Smooth muscle cell (in vitro differentiated cells): ENCODE measurements around the gene SECTM1. TPM values are rescaled to one million over a fixed set of nuclear protein-coding genes. Genes with fewer than 3 reads are reported as not detected.

Source experiments
- DNase-seq: peaks from one replicate; lab custom pipeline; 2025; ENCODE audit not compliant: unreplicated experiment; lab: John Stamatoyannopoulos, UW
- H2AFZ ChIP-seq: fragments of 200-600 bp; sonication (generic); 2 replicates; pipeline ENCODE4 v1.6.0; 2016; ENCODE audit warnings: antibody characterized with exemption, low read depth, mild to moderate bottlenecking
- H3F3A ChIP-seq: fragments of 200-600 bp; sonication (generic); 2 replicates; pipeline ENCODE4 v1.6.0; 2017; ENCODE audit warnings: antibody characterized with exemption, low read depth
- H3K27ac ChIP-seq: fragments of 200-600 bp; sonication (generic); 2 replicates; pipeline ENCODE4 v1.5.1; 2016; ENCODE audit warnings: low read depth, mild to moderate bottlenecking
- H3K27me3 ChIP-seq: fragments of 200-600 bp; sonication (generic); 2 replicates; pipeline ENCODE4 v1.6.1; 2016; ENCODE audit warnings: low read depth, mild to moderate bottlenecking
- H3K36me3 ChIP-seq: fragments of 200-600 bp; sonication (generic); 2 replicates; pipeline ENCODE4 v1.5.1; 2016; ENCODE audit warnings: low read depth
- H3K4me1 ChIP-seq: fragments of 200-600 bp; sonication (generic); 2 replicates; pipeline ENCODE4 v1.5.1; 2016; ENCODE audit warnings: low read depth
- H3K4me2 ChIP-seq: fragments of 200-600 bp; sonication (generic); 2 replicates; pipeline ENCODE4 v1.6.0; 2016; ENCODE audit warnings: mild to moderate bottlenecking
- H3K4me3 ChIP-seq: fragments of 200-600 bp; sonication (generic); 2 replicates; pipeline ENCODE4 v1.5.1; 2016; ENCODE audit warnings: mild to moderate bottlenecking
- H3K79me2 ChIP-seq: fragments of 200-600 bp; sonication (generic); 2 replicates; pipeline ENCODE4 v1.6.0; 2016; ENCODE audit warnings: low read depth, mild to moderate bottlenecking
- H3K9ac ChIP-seq: fragments of 200-600 bp; sonication (generic); 2 replicates; pipeline ENCODE4 v1.6.0; 2016; ENCODE audit warnings: low read depth
- H3K9me3 ChIP-seq: fragments of 200-600 bp; sonication (generic); replicated peaks from 2 replicates; pipeline ENCODE4 v1.5.1; 2016; ENCODE audit warnings: low read depth
- H4K20me1 ChIP-seq: fragments of 200-600 bp; sonication (generic); 2 replicates; pipeline ENCODE4 v1.6.0; 2016; ENCODE audit warnings: low read depth
- WGBS: methylation state at CpG from one replicate; pipeline ENCODE4 v1.1.7; 2016; ENCODE audit warnings: low lambda C conversion rate; 5-methylcytosine and 5-hydroxymethylcytosine counted together
- polyA plus RNA-seq: library from polyadenylated mRNA; unstranded; fragments of >200 nt; fragmentation: Nextera tagmentation; extraction: Ambion mirVana; gene quantifications from 2 replicates; pipeline ENCODE4 v1.2.1, GENCODE V29; 2016
- total RNA-seq: library from RNA; depleted of rRNA; stranded (reverse); fragments of >200 nt; gene quantifications from 2 replicates; pipeline ENCODE4 v1.2.3, GENCODE V29; 2014
- TF ChIP-seq, protein P1 (sequence below): fragments of 200-600 bp; sonication (generic); IDR thresholded peaks from 2 replicates; pipeline ENCODE4 v1.5.1; 2017; ENCODE audit warnings: borderline replicate concordance, mild to moderate bottlenecking, antibody characterized with exemption; ENCODE audit not compliant: insufficient read depth, poor library complexity, severe bottlenecking

SECTM1 gene
- total and polyA plus RNA-seq, 2 experiments from 2014 or later = 0.49 TPM; not detected in 1

DNA sequence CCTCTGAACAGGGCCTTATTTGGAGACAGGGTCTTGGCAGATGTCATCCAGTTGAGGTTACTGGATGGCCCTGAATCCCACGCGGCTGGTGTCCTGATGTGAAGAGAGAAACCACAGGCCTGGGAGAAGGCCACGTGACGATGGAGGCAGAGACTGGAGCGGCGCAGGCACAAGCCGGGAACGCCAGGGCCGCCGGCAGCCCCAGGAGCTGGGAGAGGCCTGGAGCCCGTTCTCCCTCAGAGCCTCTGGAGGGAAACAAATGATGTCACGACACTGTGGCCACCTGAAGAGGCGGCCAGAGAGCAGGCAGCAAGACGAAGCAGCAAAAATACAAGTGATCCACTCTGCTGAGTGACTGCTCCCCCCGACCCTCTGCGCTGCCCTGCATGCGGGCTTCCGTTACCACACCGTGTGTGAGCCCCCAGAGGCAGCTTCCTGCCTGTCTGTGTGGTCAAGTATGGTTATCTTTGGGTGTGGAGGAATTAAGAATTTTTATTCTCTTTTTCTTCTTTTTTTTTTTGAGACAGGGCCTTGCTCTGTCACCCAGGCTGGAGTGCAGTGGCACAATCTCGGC lies 27.8 kb downstream of the SECTM1 start:
- 87% methylated on average over 15 of the region's 20 CpGs for WGBS
- no peak overlapping the region for H3K9ac ChIP-seq
- H3K27me3 ChIP-seq = peaks cover 2% of the 10 kb centered on the region
- no peak for DNase-seq
- H2AFZ ChIP-seq = no peak overlapping the region
- H3K36me3 ChIP-seq = no peaks in the 10 kb centered on the region
- H3K27ac ChIP-seq = no peak overlapping the region
- H3K4me1 ChIP-seq = no peaks in the 10 kb centered on the region
- TF ChIP-seq, protein P1, sequence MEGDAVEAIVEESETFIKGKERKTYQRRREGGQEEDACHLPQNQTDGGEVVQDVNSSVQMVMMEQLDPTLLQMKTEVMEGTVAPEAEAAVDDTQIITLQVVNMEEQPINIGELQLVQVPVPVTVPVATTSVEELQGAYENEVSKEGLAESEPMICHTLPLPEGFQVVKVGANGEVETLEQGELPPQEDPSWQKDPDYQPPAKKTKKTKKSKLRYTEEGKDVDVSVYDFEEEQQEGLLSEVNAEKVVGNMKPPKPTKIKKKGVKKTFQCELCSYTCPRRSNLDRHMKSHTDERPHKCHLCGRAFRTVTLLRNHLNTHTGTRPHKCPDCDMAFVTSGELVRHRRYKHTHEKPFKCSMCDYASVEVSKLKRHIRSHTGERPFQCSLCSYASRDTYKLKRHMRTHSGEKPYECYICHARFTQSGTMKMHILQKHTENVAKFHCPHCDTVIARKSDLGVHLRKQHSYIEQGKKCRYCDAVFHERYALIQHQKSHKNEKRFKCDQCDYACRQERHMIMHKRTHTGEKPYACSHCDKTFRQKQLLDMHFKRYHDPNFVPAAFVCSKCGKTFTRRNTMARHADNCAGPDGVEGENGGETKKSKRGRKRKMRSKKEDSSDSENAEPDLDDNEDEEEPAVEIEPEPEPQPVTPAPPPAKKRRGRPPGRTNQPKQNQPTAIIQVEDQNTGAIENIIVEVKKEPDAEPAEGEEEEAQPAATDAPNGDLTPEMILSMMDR = no peak
- no peaks in the 10 kb centered on the region for H4K20me1 ChIP-seq
- no peak overlapping the region for H3K4me2 ChIP-seq
- H3K79me2 ChIP-seq = no peaks in the 10 kb centered on the region
- no peak overlapping the region for H3K4me3 ChIP-seq
- H3K9me3 ChIP-seq = no peaks in the 10 kb centered on the region
- no peaks in the 10 kb centered on the region for H3F3A ChIP-seq

DNA sequence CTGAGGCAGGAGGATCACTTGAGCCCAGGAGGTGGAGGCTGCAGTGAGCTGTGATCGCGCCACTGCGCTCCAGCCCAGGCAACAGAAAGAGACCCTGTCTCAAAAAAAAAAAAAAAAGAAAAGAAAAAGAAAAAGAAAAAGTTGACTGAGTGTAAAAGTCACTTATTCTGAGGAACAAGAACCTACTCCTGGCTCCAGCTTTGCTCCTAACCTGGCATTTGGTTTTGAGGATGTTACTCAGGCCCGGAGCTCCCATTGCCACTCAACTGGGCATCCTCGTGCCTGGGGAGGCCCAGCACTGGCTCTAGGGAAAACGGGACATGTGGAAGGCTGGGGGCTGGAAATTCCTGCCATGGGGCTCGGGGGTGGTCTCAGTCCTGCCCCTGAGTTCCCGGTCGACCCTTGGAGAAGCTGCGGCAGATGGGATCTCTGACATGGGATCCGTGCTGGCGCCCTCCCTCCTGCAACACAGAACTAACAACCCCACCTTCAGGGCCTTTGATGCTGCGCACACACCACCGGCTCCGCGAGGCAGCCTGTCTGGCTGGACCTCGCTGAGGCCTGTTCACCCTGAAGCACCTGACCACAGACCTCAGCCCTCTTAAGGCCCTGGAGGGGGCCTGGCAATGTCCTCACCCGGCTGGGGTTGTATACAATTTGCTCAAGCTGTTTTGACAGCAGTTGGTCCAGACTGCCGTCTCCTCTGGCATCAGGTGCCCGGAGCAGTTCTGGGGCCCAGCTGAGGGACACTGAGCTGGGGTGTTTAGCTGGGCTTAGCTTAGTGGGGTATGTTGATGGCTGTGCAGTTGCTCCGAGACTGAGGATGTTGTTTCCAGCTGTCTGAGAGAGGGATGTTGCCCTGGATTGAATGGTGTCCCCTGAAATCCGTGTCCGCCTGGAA lies 28.5 kb downstream of the SECTM1 start:
- no peak for DNase-seq
- no peak overlapping the region for H3K9ac ChIP-seq
- 84% methylated on average over 23 of the region's 23 CpGs for WGBS
- no peaks in the 10 kb centered on the region for H3K79me2 ChIP-seq
- H3K27me3 ChIP-seq = peaks cover 2% of the 10 kb centered on the region
- no peak overlapping the region for H3K4me2 ChIP-seq
- no peaks in the 10 kb centered on the region for H3F3A ChIP-seq
- no peaks in the 10 kb centered on the region for H4K20me1 ChIP-seq
- H3K4me1 ChIP-seq = no peaks in the 10 kb centered on the region
- H3K4me3 ChIP-seq = no peak overlapping the region
- H3K36me3 ChIP-seq = no peaks in the 10 kb centered on the region
- H3K9me3 ChIP-seq = no peaks in the 10 kb centered on the region
- no peak overlapping the region for H3K27ac ChIP-seq
- TF ChIP-seq, protein P1 = no peak
- H2AFZ ChIP-seq = no peak overlapping the region

DNA sequence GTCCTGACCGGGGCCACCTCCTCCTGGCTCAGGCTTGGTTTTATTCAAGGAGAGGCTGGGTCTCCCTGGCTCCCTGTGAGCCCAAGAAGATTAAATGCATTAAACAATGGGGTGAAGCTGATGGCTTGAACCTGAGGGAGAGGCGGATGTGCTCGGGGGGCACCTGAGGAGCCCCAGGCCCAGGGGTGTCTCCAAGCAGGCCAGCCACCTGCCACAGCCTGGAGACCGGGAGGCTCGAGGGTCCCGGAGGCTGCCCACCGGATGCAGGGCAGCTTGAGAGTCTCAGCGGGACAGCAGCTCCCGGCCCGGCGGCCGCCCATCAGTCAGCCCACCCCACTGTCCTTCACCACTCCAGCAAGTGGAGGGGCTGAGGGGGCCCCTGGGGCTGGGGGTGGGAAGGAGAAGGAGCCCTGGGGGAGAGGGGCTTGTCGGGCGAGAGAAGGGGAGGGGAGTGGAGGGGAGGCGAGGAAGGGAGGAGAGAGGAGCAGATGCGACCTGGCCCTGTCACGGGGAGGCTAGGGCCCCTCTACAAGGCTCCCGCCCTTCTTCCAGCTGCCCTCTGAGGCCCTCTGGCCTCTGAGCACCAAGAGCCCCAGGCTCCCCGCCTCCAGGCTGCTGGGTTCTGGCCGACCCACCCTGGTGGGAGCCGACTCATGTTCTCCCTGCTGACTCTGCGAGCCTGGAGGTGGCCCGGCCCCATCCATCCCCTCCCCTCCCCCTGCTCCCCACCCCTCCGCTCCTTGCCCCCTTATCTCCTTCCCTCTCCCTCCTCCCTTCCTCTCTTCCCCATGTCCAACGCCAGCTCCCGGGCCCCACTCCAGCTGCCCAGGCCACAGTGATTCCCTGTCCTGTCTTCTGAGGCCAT lies 29.4 kb downstream of the SECTM1 start:
- H3K4me2 ChIP-seq = no peak overlapping the region

More for the DNA sequence above, 29.4 kb downstream of the SECTM1 start:
- DNase-seq = no peak
- Histone ChIP-seq H3K4me3 (no peak overlapping the region), H3K9ac (no peak overlapping the region), H4K20me1 (no peaks in the 10 kb centered on the region), H3F3A (no peaks in the 10 kb centered on the region), H2AFZ (no peak overlapping the region), H3K36me3 (no peaks in the 10 kb centered on the region), H3K4me1 (no peaks in the 10 kb centered on the region), H3K27ac (no peak overlapping the region), H3K79me2 (no peaks in the 10 kb centered on the region), H3K27me3 (no peaks in the 10 kb centered on the region), H3K9me3 (no peaks in the 10 kb centered on the region)
- TF ChIP-seq, protein P1 = no peak
- 65% methylated on average over 10 of the region's 26 CpGs for WGBS
